ENCODE results near the gene RPL18A. TPM values are rescaled to one million over a fixed set of nuclear protein-coding genes. Genes with fewer than 3 reads are reported as not detected.

Gene RPL18A
- total and polyA plus RNA-seq, 2 experiments from 2014 or later: 1,314 to 2,829 TPM

DNA sequence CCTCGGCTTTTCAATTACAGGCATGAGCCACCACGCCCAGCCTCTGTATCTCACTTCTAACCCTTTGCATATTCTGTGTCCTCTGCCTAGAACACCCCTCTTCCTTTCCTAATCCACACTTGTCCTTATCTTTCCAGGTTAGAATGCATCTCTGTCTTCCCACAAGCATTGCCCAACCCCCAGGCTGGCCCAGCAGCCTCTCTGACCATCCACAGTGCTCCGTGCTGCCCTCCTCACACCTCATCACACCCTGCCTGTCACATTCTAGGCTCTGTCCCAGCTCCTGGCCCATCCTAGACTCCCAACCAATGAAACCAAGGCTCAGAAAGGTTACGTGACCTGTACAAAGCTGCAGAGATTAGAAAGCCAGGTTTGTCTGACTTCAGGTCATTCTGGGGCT lies 23.2 kb upstream of the RPL18A start:
- H3K4me1 ChIP-seq (ENCODE audit: insufficient read depth): peaks cover 3% of the 10 kb centered on the region; the same call in 1 of the 2 replicates
- no peak overlapping the region for H3K27ac Mint-ChIP-seq
- ATAC-seq: no peak
- H3K4me2 ChIP-seq: no peak overlapping the region
- no peaks in the 10 kb centered on the region for H3K9me2 ChIP-seq (ENCODE audit: insufficient read depth)
- no peaks in the 10 kb centered on the region for H3K9me3 Mint-ChIP-seq
- H3K27me3 ChIP-seq (ENCODE audit: insufficient read depth): 0 out of 2 replicates have a peak, but pooled peaks cover 16% of the 10 kb centered on the region
- 0 out of 2 replicates have a peak, but pooled peaks cover 3% of the 10 kb centered on the region for H3F3A ChIP-seq (replicated peaks; ENCODE audit: low read depth)
- peaks cover 19% of the 10 kb centered on the region for H3K4me1 Mint-ChIP-seq
- no peak overlapping the region for H3K27ac ChIP-seq (ENCODE audit: low read depth)
- H3K36me3 ChIP-seq (ENCODE audit: insufficient read depth): no peaks in the 10 kb centered on the region
- H3K79me2 ChIP-seq (replicated peaks; ENCODE audit: insufficient read depth): no peaks in the 10 kb centered on the region
- no peak overlapping the region for H3K4me3 Mint-ChIP-seq
- TF ChIP-seq, protein P1, sequence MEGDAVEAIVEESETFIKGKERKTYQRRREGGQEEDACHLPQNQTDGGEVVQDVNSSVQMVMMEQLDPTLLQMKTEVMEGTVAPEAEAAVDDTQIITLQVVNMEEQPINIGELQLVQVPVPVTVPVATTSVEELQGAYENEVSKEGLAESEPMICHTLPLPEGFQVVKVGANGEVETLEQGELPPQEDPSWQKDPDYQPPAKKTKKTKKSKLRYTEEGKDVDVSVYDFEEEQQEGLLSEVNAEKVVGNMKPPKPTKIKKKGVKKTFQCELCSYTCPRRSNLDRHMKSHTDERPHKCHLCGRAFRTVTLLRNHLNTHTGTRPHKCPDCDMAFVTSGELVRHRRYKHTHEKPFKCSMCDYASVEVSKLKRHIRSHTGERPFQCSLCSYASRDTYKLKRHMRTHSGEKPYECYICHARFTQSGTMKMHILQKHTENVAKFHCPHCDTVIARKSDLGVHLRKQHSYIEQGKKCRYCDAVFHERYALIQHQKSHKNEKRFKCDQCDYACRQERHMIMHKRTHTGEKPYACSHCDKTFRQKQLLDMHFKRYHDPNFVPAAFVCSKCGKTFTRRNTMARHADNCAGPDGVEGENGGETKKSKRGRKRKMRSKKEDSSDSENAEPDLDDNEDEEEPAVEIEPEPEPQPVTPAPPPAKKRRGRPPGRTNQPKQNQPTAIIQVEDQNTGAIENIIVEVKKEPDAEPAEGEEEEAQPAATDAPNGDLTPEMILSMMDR (conservative IDR thresholded peaks at IDR 0.05; ENCODE audit: low read depth in 2 of 2): no peak
- TF ChIP-seq, protein P2, sequence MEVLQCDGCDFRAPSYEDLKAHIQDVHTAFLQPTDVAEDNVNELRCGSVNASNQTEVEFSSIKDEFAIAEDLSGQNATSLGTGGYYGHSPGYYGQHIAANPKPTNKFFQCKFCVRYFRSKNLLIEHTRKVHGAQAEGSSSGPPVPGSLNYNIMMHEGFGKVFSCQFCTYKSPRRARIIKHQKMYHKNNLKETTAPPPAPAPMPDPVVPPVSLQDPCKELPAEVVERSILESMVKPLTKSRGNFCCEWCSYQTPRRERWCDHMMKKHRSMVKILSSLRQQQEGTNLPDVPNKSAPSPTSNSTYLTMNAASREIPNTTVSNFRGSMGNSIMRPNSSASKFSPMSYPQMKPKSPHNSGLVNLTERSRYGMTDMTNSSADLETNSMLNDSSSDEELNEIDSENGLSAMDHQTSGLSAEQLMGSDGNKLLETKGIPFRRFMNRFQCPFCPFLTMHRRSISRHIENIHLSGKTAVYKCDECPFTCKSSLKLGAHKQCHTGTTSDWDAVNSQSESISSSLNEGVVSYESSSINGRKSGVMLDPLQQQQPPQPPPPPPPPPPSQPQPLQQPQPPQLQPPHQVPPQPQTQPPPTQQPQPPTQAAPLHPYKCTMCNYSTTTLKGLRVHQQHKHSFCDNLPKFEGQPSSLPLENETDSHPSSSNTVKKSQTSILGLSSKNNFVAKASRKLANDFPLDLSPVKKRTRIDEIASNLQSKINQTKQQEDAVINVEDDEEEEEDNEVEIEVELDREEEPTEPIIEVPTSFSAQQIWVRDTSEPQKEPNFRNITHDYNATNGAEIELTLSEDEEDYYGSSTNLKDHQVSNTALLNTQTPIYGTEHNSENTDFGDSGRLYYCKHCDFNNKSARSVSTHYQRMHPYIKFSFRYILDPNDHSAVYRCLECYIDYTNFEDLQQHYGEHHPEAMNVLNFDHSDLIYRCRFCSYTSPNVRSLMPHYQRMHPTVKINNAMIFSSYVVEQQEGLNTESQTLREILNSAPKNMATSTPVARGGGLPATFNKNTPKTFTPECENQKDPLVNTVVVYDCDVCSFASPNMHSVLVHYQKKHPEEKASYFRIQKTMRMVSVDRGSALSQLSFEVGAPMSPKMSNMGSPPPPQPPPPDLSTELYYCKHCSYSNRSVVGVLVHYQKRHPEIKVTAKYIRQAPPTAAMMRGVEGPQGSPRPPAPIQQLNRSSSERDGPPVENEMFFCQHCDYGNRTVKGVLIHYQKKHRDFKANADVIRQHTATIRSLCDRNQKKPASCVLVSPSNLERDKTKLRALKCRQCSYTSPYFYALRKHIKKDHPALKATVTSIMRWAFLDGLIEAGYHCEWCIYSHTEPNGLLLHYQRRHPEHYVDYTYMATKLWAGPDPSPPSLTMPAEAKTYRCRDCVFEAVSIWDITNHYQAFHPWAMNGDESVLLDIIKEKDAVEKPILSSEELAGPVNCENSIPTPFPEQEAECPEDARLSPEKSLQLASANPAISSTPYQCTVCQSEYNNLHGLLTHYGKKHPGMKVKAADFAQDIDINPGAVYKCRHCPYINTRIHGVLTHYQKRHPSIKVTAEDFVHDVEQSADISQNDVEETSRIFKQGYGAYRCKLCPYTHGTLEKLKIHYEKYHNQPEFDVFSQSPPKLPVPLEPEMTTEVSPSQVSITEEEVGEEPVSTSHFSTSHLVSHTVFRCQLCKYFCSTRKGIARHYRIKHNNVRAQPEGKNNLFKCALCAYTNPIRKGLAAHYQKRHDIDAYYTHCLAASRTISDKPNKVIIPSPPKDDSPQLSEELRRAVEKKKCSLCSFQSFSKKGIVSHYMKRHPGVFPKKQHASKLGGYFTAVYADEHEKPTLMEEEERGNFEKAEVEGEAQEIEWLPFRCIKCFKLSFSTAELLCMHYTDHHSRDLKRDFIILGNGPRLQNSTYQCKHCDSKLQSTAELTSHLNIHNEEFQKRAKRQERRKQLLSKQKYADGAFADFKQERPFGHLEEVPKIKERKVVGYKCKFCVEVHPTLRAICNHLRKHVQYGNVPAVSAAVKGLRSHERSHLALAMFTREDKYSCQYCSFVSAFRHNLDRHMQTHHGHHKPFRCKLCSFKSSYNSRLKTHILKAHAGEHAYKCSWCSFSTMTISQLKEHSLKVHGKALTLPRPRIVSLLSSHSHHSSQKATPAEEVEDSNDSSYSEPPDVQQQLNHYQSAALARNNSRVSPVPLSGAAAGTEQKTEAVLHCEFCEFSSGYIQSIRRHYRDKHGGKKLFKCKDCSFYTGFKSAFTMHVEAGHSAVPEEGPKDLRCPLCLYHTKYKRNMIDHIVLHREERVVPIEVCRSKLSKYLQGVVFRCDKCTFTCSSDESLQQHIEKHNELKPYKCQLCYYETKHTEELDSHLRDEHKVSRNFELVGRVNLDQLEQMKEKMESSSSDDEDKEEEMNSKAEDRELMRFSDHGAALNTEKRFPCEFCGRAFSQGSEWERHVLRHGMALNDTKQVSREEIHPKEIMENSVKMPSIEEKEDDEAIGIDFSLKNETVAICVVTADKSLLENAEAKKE (CRISPR knock-in tag; IDR thresholded peaks at IDR 0.05): no peak
- no peak for TF ChIP-seq ZNF331 (CRISPR knock-in tag; IDR thresholded peaks at IDR 0.05; ENCODE audit: low read depth)
- no peak for TF ChIP-seq EZH2 (IDR thresholded peaks at IDR 0.05; ENCODE audit: low read depth, unreplicated experiment)
- H2AFZ ChIP-seq: no peak overlapping the region
- H3K27me3 Mint-ChIP-seq (ENCODE audit: insufficient read depth, low read depth, poor library complexity): peaks cover 27% of the 10 kb centered on the region
- DNase-seq (ENCODE audit: low spot score): no peak
- H3K36me3 Mint-ChIP-seq (ENCODE audit: low read depth): no peaks in the 10 kb centered on the region; the same call in 2 of the 3 replicates
- no peaks in the 10 kb centered on the region for H4K20me1 ChIP-seq (replicated peaks; ENCODE audit: insufficient read depth)
- H3K4me3 ChIP-seq: no peak overlapping the region

Data from GM23338 (cell line).